ENCODE measurements around the gene PLCB4. TPM values are rescaled to one million over a fixed set of nuclear protein-coding genes. Genes with fewer than 3 reads are reported as not detected.

The PLCB4 gene
- total RNA-seq, 2 donors from 2014 or later = 15.3 to 24.1 TPM

DNA sequence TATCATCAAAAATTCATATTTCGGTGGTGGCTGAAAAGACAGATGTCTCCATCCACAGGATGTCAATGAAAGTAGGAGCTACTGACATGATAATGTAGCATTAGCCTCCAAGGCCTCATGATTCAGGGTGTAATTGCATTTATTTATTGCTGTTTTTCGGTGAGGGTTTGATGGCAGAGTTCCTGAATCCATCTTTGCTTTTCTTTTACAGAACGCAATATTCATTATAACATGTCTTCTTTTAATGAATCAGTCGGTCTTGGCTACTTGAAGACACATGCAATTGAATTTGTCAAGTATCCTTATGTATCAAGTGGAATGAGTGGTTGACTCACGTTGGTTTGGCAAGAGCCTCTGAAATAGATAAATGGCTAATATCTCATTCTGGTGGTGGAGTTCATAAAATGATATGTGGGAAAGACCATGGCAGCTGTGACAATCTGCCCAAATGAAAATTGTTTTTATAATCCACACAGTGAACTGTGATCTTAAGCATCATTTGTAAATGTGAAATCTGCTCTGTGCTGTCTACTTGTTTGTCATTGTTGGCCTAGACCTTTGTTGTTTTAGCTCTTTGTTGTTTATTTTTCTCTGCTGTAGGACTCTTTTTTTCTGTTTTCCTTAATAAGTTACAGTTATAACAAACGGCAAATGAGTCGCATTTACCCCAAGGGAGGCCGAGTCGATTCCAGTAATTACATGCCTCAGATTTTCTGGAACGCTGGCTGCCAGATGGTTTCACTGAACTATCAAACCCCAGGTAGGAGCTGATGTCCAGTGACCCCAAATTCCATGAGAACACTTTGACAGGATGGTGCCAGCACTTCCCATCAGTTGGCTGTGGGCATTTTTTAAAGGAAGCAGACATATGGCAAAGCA lies 339.8 kb downstream of the PLCB4 start:
- Histone ChIP-seq H3K9me3 (no peaks in the 10 kb centered on the region), H3K27ac (no peak overlapping the region), H3K27me3 (replicated peaks; ENCODE audit: insufficient read depth) (no peaks in the 10 kb centered on the region), H3K4me1 (ENCODE audit: control insufficient read depth in 1 of 2, low read depth in 2 of 2) (no peaks in the 10 kb centered on the region), H3K4me3 (no peak overlapping the region), H3K36me3 (no peaks in the 10 kb centered on the region)
- ATAC-seq (ENCODE audit: insufficient number of reproducible peaks, low FRiP score, low read depth) (no peak), DNase-seq (ENCODE audit: low spot score) (no peak)
- TF ChIP-seq, protein P1, sequence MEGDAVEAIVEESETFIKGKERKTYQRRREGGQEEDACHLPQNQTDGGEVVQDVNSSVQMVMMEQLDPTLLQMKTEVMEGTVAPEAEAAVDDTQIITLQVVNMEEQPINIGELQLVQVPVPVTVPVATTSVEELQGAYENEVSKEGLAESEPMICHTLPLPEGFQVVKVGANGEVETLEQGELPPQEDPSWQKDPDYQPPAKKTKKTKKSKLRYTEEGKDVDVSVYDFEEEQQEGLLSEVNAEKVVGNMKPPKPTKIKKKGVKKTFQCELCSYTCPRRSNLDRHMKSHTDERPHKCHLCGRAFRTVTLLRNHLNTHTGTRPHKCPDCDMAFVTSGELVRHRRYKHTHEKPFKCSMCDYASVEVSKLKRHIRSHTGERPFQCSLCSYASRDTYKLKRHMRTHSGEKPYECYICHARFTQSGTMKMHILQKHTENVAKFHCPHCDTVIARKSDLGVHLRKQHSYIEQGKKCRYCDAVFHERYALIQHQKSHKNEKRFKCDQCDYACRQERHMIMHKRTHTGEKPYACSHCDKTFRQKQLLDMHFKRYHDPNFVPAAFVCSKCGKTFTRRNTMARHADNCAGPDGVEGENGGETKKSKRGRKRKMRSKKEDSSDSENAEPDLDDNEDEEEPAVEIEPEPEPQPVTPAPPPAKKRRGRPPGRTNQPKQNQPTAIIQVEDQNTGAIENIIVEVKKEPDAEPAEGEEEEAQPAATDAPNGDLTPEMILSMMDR (IDR thresholded peaks at IDR 0.05) = no peak

DNA sequence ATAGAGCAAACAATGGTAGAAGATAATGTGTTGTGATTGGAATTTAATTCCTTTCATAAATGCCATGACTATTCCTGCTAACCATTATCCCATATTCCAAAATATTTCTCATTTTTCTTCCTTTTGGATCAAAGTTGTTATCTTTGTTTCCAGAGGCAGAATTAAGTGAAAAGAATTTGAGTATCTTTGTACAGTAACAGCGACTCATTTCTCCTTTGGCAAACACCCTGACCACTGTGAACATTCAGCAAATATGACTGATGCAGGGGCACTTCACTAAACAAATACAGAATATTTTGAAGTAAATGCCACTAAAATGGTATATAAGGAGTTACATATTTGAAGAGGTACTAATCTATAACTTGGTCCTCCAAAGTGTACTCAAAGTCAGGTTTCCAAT lies 340.5 kb downstream of the PLCB4 start:
- TF ChIP-seq, protein P1 (IDR thresholded peaks at IDR 0.05) = no peak
- no peaks in the 10 kb centered on the region for H3K9me3 ChIP-seq
- H3K4me1 ChIP-seq (ENCODE audit: control insufficient read depth in 1 of 2, low read depth in 2 of 2) = no peaks in the 10 kb centered on the region
- H3K27me3 ChIP-seq (replicated peaks; ENCODE audit: insufficient read depth) = no peaks in the 10 kb centered on the region
- H3K27ac ChIP-seq = no peak overlapping the region
- DNase-seq (ENCODE audit: low spot score) = no peak
- no peak for ATAC-seq (ENCODE audit: insufficient number of reproducible peaks, low FRiP score, low read depth)
- H3K4me3 ChIP-seq = no peak overlapping the region
- H3K36me3 ChIP-seq = no peaks in the 10 kb centered on the region

DNA sequence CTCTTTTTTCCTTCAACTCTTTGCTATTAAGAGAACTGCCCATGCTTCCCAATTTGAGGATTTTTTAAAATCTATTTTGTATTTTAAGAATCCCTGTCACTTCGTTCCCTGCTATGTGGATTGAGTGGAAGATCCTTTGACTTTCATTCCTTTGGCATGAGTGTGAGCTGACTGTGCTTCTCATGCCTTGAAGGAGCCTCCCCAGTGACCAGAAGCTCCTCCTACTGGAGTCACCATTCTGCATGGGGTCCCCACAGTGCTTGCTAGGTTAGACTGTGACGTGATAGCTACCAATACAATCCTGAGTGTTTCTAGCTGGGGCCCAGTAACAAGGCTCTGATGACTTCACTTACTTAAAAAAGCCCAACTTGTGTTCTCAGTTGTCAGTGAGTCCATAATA lies 341.1 kb downstream of the PLCB4 start:
- H3K4me1 ChIP-seq (ENCODE audit: control insufficient read depth in 1 of 2, low read depth in 2 of 2) = no peaks in the 10 kb centered on the region
- no peaks in the 10 kb centered on the region for H3K36me3 ChIP-seq
- H3K27ac ChIP-seq = no peak overlapping the region
- DNase-seq (ENCODE audit: low spot score) = no peak
- no peaks in the 10 kb centered on the region for H3K9me3 ChIP-seq
- no peaks in the 10 kb centered on the region for H3K27me3 ChIP-seq (replicated peaks; ENCODE audit: insufficient read depth)
- no peak for ATAC-seq (ENCODE audit: insufficient number of reproducible peaks, low FRiP score, low read depth)
- no peak overlapping the region for H3K4me3 ChIP-seq
- TF ChIP-seq, protein P1 (IDR thresholded peaks at IDR 0.05) = no peak

DNA sequence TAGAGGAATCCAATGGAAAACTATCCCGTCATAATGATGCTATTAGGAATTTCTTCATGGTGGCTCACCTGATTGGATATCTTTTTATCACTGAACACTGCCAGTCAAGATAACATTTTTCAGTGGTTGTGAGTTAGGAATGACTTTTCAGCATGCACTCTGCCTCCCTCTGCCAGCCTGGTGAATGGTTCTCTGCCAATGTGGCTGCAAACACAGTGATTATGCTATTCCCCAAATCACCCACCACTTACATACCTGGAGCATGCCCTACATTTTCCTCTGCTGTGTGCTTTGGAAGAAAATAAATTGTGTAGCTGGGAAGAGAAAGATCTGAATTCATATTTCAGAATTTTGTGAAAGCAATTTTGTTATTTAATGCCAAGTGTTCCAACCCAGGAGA lies 342.9 kb downstream of the PLCB4 start:
- ATAC-seq (ENCODE audit: insufficient number of reproducible peaks, low FRiP score, low read depth) = no peak
- Histone ChIP-seq H3K27ac (no peak overlapping the region), H3K9me3 (no peaks in the 10 kb centered on the region), H3K27me3 (replicated peaks; ENCODE audit: insufficient read depth) (no peaks in the 10 kb centered on the region), H3K4me3 (no peak overlapping the region), H3K36me3 (no peaks in the 10 kb centered on the region), H3K4me1 (ENCODE audit: control insufficient read depth in 1 of 2, low read depth in 2 of 2) (no peaks in the 10 kb centered on the region)
- TF ChIP-seq, protein P1 (IDR thresholded peaks at IDR 0.05) = no peak
- DNase-seq (ENCODE audit: low spot score) = no peak

DNA sequence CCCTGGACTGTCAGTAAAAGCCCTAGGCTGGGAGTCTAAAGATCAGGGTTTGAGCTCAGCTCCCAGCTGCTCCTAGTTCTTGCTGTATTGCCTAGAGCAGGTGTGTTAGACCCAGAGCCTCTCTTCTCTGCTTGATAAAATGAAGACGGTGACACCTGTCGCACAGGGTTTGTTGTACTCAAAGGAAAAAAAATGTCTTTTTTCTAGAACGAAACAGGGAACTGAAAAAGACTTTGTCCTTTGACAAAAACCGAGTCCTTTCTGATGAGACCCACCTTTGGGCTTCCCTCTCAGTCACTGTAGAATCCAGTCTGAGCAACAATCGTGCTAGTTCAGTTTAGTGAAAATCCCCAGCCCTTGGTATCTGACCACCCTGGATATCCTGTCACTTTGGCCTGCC lies 343.4 kb downstream of the PLCB4 start:
- H3K27ac ChIP-seq = no peak overlapping the region
- no peak for DNase-seq (ENCODE audit: low spot score)
- ATAC-seq (ENCODE audit: insufficient number of reproducible peaks, low FRiP score, low read depth) = no peak
- no peak overlapping the region for H3K4me3 ChIP-seq
- TF ChIP-seq, protein P1 (IDR thresholded peaks at IDR 0.05) = no peak
- no peaks in the 10 kb centered on the region for H3K27me3 ChIP-seq (replicated peaks; ENCODE audit: insufficient read depth)
- no peaks in the 10 kb centered on the region for H3K9me3 ChIP-seq
- no peaks in the 10 kb centered on the region for H3K4me1 ChIP-seq (ENCODE audit: control insufficient read depth in 1 of 2, low read depth in 2 of 2)
- H3K36me3 ChIP-seq = no peaks in the 10 kb centered on the region

All from thoracic aorta (tissue), 2 donors.